HG03066 (cell line): ENCODE measurements around the gene CACNB2.
A peak's percentile ranks its signal among the peaks of the same experiment; 100 is the strongest.
"Not testable (repeated sequence)": the region's sequence is repeated elsewhere in the genome, so short reads cannot be mapped to it uniquely, and the experiment has no call there.

ENCODE experiments used
- ATAC-seq: cut with Tn5 transposase; IDR thresholded peaks from one replicate; pipeline ENCODE4 v1.9.1; 2021; ENCODE audit warnings: low read depth; ENCODE audit not compliant: unreplicated experiment

The CACNB2 gene

GRCh38 chr10:18437486-18437885 lies 297.3 kb downstream of the CACNB2 start:
- ATAC-seq, result no peak

- no peak for ATAC-seq
Measured at GRCh38 chr10:18438361-18439126, 298.3 kb downstream of the CACNB2 start.

- ATAC-seq, result no peak
Measured at GRCh38 chr10:18439601-18440000, 299.4 kb downstream of the CACNB2 start.

- not testable (repeated sequence) for ATAC-seq
Measured at GRCh38 chr10:18445635-18446034, 305.4 kb downstream of the CACNB2 start.

GRCh38 chr10:18446205-18446604 lies 306.0 kb downstream of the CACNB2 start:
- ATAC-seq, result no peak

- no peak for ATAC-seq
Measured at GRCh38 chr10:18449611-18450026, 309.4 kb downstream of the CACNB2 start.

GRCh38 chr10:18450298-18450697 lies 310.1 kb downstream of the CACNB2 start:
- no peak for ATAC-seq

- ATAC-seq, result no peak
Measured at GRCh38 chr10:18455086-18455884, 315.1 kb downstream of the CACNB2 start.

- ATAC-seq, result peak; percentile 98
Measured at GRCh38 chr10:18456984-18457383, 316.8 kb downstream of the CACNB2 start.

- ATAC-seq, result no peak
Measured at GRCh38 chr10:18460032-18460431, 319.8 kb downstream of the CACNB2 start.

- ATAC-seq, result no peak
Measured at GRCh38 chr10:18463673-18464211, 323.5 kb downstream of the CACNB2 start.

GRCh38 chr10:18469125-18469524 lies 328.9 kb downstream of the CACNB2 start:
- no peak for ATAC-seq

GRCh38 chr10:18472977-18473376 lies 332.8 kb downstream of the CACNB2 start:
- ATAC-seq, result no peak

GRCh38 chr10:18473424-18474117 lies 333.3 kb downstream of the CACNB2 start:
- no peak for ATAC-seq

- no peak for ATAC-seq
Measured at GRCh38 chr10:18474118-18474455, 333.9 kb downstream of the CACNB2 start.

GRCh38 chr10:18476076-18476647 lies 335.9 kb downstream of the CACNB2 start:
- no peak for ATAC-seq

GRCh38 chr10:18478354-18478753 lies 338.1 kb downstream of the CACNB2 start:
- no peak for ATAC-seq

- no peak for ATAC-seq
Measured at GRCh38 chr10:18479502-18479901, 339.3 kb downstream of the CACNB2 start.

GRCh38 chr10:18483516-18484186 lies 343.4 kb downstream of the CACNB2 start:
- no peak for ATAC-seq

GRCh38 chr10:18486438-18486837 lies 346.2 kb downstream of the CACNB2 start:
- ATAC-seq, result no peak
